ENCODE data around the gene SF3B4. TPM values are rescaled to one million over a fixed set of nuclear protein-coding genes. Genes with fewer than 3 reads are reported as not detected.
A peak's percentile ranks its signal among the peaks of the same experiment; 100 is the strongest.

Gene SF3B4
- total and polyA plus RNA-seq, 2 of the 13 experiments (the other 11 are each of a cell fraction or from before 2014, with no cell fraction given), result 13.8 to 14.8 TPM

DNA sequence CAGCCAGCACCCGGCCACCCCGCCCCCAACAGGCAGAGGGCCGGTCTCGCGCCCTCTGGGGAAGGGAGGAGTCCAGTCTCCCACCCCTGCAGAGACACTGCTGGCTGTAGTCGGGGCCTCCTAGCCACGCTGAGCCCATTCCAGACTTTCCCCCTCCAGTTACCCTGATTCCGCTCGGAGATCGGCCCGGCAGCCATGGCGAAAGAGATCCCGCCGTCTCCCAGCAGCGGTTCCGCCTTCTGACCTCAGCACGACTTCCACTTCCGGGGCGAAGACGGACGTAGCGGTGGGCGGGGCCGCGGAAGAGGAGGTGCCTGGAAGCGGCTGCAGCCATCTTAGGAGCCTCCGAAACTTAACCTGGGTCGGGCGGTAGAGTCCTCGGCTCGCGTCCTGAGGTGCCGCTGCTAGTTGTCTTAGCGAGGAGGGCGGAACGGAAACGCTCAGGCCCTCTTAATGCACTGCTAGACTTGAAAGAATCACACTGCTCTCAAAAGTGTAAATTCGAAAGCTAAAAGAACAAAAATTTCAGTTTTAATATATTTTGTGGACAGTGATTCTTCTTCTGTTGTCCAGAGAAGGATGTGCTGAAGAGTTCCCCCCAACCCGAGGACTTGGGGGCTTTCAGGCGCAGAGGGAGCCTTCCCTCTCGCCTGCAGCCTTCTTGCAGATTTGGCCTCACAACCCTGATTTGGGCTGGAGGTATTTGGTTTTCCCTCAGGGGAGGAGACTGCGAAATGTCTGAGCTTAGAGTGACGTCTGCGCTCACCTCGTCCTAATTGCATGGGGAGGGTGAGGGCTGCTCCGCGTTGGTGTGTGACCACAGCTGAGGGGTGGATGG, at the start of gene SF3B4 (continued):
- TF ChIP-seq JDP2 (CRISPR knock-in tag; IDR thresholded peaks at IDR 0.05; ENCODE audit: borderline replicate concordance), result no peak; the same call in 1 of the 2 replicates
- peak; percentile 88 for TF ChIP-seq KDM5A (IDR thresholded peaks at IDR 0.05; ENCODE audit: borderline replicate concordance, low read length)
- TF ChIP-seq, protein P1, sequence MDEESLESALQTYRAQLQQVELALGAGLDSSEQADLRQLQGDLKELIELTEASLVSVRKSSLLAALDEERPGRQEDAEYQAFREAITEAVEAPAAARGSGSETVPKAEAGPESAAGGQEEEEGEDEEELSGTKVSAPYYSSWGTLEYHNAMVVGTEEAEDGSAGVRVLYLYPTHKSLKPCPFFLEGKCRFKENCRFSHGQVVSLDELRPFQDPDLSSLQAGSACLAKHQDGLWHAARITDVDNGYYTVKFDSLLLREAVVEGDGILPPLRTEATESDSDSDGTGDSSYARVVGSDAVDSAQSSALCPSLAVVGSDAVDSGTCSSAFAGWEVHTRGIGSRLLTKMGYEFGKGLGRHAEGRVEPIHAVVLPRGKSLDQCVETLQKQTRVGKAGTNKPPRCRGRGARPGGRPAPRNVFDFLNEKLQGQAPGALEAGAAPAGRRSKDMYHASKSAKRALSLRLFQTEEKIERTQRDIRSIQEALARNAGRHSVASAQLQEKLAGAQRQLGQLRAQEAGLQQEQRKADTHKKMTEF (CRISPR knock-in tag; IDR thresholded peaks at IDR 0.05), result peak; percentile 79
- peak; percentile 63 for TF ChIP-seq FOSL2 (CRISPR knock-in tag; IDR thresholded peaks at IDR 0.05)
- 0 out of 2 replicates have a peak, but pooled peaks have one; percentile 23 for TF ChIP-seq ZNF510 (CRISPR knock-in tag; IDR thresholded peaks at IDR 0.05; ENCODE audit: low read depth)
- TF ChIP-seq ETV5 (CRISPR knock-in tag; IDR thresholded peaks at IDR 0.05; ENCODE audit: borderline replicate concordance), result peak; percentile 34; the same call in 1 of the 2 replicates
- no peak for TF ChIP-seq PLRG1 (conservative IDR thresholded peaks at IDR 0.05)
- 0 out of 4 replicates have a peak, but pooled peaks of 1 of the 2 experiments have one; percentile 16 for TF ChIP-seq EP300 (IDR thresholded peaks at IDR 0.05; ENCODE audit: low read depth in 2 of 2, low read length in 2 of 2)
- no peak for TF ChIP-seq EP300 (CRISPR knock-in tag; IDR thresholded peaks at IDR 0.05; ENCODE audit: borderline replicate concordance)
- TF ChIP-seq, protein P2, sequence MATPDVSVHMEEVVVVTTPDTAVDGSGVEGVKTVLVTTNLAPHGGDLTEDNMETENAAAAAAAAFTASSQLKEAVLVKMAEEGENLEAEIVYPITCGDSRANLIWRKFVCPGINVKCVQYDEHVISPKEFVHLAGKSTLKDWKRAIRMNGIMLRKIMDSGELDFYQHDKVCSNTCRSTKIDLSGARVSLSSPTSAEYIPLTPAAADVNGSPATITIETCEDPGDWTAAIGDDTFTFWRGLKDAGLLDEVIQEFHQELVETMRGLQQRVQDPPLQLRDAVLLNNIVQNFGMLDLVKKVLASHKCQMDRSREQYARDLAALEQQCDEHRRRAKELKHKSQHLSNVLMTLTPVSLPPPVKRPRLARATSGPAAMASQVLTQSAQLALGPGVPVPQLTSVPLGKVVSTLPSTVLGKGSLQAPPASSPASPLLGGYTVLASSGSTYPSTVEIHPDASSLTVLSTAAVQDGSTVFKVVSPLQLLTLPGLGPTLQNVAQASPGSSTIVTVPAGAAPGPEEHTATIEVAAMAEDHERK (CRISPR knock-in tag; IDR thresholded peaks at IDR 0.05; ENCODE audit: low read depth), result peak; percentile 60; the same call in 1 of the 2 replicates
- TF ChIP-seq ZNF652 (CRISPR knock-in tag; IDR thresholded peaks at IDR 0.05; ENCODE audit: borderline replicate concordance, low read depth), result 0 out of 2 replicates have a peak, but pooled peaks have one; percentile 6
- no peak for TF ChIP-seq ZNF768 (CRISPR knock-in tag; IDR thresholded peaks at IDR 0.05)
- TF ChIP-seq ZNF556 (CRISPR knock-in tag; IDR thresholded peaks at IDR 0.05; ENCODE audit: borderline replicate concordance), result no peak
- peak; percentile 95 for TF ChIP-seq PHF20 (CRISPR knock-in tag; IDR thresholded peaks at IDR 0.05)
- peak; percentile 53 for TF ChIP-seq SIN3B (IDR thresholded peaks at IDR 0.05; ENCODE audit: low read length)
- TF ChIP-seq SRSF1 (optimal IDR thresholded peaks at IDR 0.05; ENCODE audit: low read depth, low read length), result peak; percentile 93
- TF ChIP-seq, protein P3, sequence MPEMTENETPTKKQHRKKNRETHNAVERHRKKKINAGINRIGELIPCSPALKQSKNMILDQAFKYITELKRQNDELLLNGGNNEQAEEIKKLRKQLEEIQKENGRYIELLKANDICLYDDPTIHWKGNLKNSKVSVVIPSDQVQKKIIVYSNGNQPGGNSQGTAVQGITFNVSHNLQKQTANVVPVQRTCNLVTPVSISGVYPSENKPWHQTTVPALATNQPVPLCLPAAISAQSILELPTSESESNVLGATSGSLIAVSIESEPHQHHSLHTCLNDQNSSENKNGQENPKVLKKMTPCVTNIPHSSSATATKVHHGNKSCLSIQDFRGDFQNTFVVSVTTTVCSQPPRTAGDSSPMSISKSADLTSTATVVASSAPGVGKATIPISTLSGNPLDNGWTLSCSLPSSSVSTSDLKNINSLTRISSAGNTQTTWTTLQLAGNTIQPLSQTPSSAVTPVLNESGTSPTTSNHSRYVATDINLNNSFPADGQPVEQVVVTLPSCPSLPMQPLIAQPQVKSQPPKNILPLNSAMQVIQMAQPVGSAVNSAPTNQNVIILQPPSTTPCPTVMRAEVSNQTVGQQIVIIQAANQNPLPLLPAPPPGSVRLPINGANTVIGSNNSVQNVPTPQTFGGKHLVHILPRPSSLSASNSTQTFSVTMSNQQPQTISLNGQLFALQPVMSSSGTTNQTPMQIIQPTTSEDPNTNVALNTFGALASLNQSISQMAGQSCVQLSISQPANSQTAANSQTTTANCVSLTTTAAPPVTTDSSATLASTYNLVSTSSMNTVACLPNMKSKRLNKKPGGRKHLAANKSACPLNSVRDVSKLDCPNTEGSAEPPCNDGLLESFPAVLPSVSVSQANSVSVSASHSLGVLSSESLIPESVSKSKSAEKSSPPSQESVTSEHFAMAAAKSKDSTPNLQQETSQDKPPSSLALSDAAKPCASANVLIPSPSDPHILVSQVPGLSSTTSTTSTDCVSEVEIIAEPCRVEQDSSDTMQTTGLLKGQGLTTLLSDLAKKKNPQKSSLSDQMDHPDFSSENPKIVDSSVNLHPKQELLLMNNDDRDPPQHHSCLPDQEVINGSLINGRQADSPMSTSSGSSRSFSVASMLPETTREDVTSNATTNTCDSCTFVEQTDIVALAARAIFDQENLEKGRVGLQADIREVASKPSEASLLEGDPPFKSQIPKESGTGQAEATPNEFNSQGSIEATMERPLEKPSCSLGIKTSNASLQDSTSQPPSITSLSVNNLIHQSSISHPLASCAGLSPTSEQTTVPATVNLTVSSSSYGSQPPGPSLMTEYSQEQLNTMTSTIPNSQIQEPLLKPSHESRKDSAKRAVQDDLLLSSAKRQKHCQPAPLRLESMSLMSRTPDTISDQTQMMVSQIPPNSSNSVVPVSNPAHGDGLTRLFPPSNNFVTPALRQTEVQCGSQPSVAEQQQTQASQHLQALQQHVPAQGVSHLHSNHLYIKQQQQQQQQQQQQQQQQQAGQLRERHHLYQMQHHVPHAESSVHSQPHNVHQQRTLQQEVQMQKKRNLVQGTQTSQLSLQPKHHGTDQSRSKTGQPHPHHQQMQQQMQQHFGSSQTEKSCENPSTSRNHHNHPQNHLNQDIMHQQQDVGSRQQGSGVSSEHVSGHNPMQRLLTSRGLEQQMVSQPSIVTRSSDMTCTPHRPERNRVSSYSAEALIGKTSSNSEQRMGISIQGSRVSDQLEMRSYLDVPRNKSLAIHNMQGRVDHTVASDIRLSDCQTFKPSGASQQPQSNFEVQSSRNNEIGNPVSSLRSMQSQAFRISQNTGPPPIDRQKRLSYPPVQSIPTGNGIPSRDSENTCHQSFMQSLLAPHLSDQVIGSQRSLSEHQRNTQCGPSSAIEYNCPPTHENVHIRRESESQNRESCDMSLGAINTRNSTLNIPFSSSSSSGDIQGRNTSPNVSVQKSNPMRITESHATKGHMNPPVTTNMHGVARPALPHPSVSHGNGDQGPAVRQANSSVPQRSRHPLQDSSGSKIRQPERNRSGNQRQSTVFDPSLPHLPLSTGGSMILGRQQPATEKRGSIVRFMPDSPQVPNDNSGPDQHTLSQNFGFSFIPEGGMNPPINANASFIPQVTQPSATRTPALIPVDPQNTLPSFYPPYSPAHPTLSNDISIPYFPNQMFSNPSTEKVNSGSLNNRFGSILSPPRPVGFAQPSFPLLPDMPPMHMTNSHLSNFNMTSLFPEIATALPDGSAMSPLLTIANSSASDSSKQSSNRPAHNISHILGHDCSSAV (CRISPR knock-in tag; IDR thresholded peaks at IDR 0.05; ENCODE audit: borderline replicate concordance), result no peak

Measured in HepG2 (cell line).